C4-2B (cell line): ENCODE results near the gene GPATCH1.
"Not testable (repeated sequence)": the region's sequence is repeated elsewhere in the genome, so short reads cannot be mapped to it uniquely, and the experiment has no call there.

Experiments
- H3K27ac ChIP-seq: fragments of 450-650 bp; 2 replicates; pipeline ENCODE4 v1.5.1; 2017
- ZFX ChIP-seq: fragments of 450-650 bp; IDR thresholded peaks from 2 replicates; pipeline ENCODE4 v1.6.1; 2017
- TF ChIP-seq, protein P1 (sequence below): fragments of 450-650 bp; conservative IDR thresholded peaks from 2 replicates; pipeline ENCODE4 v1.5.1; 2017; ENCODE audit warnings: mild to moderate bottlenecking

The GPATCH1 gene

DNA sequence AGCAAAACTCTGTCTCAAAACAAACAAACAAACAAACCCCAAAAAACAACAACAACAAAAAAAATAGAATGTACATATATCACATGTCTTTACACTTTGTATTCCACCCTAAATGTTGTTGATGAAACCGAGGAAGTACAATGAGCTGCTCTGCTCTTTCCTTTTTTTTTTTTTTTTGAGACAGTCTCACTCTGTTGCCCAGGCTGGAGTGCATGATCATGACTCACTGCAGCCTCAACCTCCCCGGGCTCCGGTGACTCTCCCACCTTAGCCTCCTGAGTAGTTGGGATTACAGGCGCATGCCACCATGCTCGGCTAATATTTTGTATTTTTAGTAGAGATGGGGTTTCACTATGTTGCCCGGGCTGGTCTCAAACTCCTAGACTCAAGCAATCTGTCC lies 82.5 kb downstream of the GPATCH1 start:
- no peak overlapping the region for H3K27ac ChIP-seq
- TF ChIP-seq, protein P1, sequence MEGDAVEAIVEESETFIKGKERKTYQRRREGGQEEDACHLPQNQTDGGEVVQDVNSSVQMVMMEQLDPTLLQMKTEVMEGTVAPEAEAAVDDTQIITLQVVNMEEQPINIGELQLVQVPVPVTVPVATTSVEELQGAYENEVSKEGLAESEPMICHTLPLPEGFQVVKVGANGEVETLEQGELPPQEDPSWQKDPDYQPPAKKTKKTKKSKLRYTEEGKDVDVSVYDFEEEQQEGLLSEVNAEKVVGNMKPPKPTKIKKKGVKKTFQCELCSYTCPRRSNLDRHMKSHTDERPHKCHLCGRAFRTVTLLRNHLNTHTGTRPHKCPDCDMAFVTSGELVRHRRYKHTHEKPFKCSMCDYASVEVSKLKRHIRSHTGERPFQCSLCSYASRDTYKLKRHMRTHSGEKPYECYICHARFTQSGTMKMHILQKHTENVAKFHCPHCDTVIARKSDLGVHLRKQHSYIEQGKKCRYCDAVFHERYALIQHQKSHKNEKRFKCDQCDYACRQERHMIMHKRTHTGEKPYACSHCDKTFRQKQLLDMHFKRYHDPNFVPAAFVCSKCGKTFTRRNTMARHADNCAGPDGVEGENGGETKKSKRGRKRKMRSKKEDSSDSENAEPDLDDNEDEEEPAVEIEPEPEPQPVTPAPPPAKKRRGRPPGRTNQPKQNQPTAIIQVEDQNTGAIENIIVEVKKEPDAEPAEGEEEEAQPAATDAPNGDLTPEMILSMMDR, result no peak
- TF ChIP-seq ZFX, result no peak

DNA sequence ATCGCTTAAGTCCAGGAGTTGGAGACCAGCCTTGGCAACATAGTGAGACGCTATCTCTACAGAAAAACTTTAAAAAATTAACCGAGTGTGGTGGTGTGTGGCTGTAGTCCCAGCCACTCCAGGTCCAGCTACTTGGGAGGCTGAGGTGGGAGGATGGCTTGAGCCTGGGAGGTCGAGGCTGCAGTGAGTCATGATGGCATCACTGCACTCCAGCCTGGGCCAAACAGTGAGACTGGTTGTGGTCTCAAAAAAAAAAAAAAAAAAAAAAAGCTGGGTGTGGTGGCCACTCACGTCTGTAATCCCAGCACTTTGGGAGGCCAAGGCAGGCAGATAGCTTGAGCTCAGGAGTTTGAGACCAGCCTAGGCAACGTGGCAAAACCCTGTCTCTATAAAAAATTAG lies 85.1 kb downstream of the GPATCH1 start:
- H3K27ac ChIP-seq, result not testable (repeated sequence)

DNA sequence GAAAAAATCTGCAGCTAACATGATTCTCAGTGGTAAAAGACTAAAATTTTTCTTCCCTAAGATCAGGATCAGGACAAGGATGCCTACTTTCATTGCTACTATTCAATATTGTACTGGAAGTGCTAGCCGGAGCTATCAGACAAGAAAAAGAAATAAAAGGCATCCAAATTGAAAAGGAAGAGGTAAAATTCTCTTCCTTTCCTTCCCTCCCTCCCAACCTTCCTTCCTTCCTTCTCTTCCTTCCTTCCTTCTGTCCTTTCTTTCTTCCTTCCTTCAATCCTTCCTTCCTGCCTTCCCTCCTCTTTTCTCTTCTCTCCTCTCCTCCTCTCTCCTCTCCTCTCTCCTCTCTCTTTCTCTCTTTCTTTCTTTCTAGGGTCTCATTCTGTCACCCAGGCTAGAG lies 86.5 kb downstream of the GPATCH1 start:
- no peak overlapping the region for H3K27ac ChIP-seq
- TF ChIP-seq, protein P1, result no peak
- TF ChIP-seq ZFX, result no peak

DNA sequence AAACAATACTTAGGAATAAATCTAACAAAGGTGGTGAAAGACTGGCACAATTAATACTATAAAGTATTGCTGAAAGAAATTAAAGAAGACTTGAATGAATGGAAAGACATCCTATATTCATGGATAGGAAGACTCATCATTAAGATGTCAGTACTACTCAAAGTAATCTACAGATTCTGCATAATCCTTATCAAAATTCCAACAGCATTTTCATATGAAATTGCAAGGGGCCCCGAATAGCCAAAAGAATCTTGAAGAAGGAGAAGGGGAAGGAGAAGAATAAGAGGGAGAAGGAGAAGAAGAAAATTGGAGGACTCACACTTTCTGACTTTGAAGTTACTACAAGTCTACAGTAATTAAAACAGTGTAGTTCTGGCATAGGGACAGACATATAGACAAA lies 87.5 kb downstream of the GPATCH1 start:
- H3K27ac ChIP-seq, result no peak overlapping the region
- no peak for TF ChIP-seq ZFX
- TF ChIP-seq, protein P1, result no peak

DNA sequence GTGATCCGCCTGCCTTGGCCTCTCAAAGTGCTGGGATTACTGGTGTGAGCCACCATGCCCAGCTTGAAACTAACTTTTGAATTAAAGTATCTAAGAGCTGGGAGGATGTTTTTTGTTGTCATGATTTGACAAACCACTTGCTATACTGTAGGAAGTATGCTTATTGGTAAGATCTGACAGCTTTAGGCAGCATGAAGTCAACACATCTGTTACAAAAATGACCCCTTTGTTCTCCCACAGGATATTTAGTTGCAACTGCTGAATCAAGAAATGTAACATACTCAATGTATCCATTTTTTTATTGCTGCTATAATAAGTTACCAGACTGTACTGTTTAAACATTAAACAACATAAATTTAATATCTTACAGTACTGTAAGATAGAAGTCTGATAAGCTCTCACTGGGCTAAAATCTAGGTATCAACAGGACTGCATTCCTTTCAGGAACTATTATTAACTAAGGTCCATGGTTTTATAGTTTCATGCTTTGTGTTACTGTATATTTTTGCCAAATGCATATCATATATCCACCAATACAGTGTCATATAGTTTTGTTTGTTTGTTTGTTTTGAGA lies 90.3 kb downstream of the GPATCH1 start:
- no peak for TF ChIP-seq ZFX
- TF ChIP-seq, protein P1, result no peak
- H3K27ac ChIP-seq, result peak overlapping the region; percentile 50; the same call in 1 of the 2 replicates

DNA sequence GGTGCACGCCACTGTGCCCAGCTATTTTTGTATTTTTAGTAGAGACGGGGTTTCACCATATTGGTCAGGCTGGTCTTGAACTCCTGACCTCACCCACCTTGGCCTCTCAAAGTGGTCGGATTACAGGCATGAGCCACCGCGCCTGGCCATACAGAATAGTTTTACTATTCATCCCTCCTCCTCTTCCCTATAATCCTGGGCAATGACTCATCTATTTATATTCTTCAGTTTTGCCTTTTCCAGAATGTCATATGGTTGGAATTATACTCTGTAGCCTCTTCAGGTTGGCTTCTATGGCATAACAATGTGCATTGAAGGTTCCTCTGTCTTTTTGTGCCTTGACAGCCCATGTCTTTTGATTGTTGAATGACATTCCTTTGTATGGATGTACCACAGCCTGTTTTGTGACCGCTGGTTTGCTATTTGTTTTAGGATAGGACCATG lies 91.0 kb downstream of the GPATCH1 start:
- TF ChIP-seq, protein P1, result no peak
- no peak for TF ChIP-seq ZFX
- H3K27ac ChIP-seq, result peak overlapping the region; percentile 50; the same call in 1 of the 2 replicates

DNA sequence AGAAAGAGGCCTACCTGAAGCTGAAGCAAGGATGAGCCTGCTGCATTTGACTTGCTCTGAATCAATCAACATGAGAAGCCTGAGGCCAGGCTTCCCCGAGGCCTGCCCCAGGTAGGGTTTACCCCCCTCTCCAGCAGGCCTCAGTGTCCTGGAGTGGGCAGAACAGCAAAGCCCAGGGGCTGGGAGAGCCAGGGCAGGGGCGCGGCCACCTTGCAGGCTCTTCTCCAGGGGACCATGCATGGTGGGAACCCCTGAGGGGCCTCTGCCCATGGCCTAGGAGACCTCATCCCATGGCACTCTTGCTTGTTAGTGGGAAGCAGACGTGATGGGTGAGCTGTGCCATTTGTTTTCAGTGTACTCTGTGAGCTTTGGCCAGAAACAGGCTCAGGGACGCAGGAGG lies 93.2 kb downstream of the GPATCH1 start:
- TF ChIP-seq, protein P1, result no peak
- no peak overlapping the region for H3K27ac ChIP-seq

DNA sequence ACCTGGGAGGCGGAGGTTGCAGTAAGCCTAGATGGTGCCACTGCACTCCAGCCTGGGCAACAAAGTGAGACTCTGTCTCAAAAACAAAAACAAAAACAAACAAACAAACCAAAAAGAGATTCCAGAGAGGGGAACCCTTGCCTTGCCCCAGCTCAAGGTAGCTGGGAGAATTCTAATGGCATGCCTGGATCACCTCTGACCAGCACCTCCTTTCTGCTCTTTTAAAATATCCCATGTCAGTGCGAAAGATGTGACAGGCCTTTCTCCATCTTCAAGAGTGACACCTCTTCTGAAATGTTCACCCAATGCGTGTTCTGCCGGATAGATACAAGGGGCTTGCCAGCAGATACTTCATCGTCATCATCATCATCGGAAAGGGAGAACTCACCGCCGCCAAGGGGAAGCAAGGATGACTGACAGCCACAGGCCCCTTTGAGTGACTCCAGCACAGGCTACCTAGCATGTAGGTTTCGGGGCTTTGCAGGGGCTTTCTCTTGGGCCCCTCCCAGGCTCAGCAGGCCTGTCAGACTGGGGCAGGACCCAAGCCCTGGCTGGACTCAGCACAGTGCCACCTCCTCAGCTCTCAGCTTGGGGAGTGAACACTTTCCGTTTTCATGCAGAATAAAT lies 94.3 kb downstream of the GPATCH1 start:
- no peak for TF ChIP-seq ZFX
- TF ChIP-seq, protein P1, result no peak
- no peak overlapping the region; the same call in 1 of the 2 replicates for H3K27ac ChIP-seq
